ENCODE results near the gene NPAS2.

- TF ChIP-seq POLR2AphosphoS5 (IDR thresholded peaks at IDR 0.05) (no peak), POLR2A (IDR thresholded peaks at IDR 0.05; ENCODE audit: low read depth) (no peak)
- TF ChIP-seq, protein P1, sequence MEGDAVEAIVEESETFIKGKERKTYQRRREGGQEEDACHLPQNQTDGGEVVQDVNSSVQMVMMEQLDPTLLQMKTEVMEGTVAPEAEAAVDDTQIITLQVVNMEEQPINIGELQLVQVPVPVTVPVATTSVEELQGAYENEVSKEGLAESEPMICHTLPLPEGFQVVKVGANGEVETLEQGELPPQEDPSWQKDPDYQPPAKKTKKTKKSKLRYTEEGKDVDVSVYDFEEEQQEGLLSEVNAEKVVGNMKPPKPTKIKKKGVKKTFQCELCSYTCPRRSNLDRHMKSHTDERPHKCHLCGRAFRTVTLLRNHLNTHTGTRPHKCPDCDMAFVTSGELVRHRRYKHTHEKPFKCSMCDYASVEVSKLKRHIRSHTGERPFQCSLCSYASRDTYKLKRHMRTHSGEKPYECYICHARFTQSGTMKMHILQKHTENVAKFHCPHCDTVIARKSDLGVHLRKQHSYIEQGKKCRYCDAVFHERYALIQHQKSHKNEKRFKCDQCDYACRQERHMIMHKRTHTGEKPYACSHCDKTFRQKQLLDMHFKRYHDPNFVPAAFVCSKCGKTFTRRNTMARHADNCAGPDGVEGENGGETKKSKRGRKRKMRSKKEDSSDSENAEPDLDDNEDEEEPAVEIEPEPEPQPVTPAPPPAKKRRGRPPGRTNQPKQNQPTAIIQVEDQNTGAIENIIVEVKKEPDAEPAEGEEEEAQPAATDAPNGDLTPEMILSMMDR (IDR thresholded peaks at IDR 0.05): no peak
Measured at GRCh38 chr2:100884145-100884621, 64.2 kb downstream of the NPAS2 start.

All from esophagus muscularis mucosa (tissue), 3 donors.